DOHH2 (cell line): ENCODE measurements around the gene GMDS.

Experiments used
- H3F3A ChIP-seq: fragments of 200-600 bp; sonication (generic), shearing (Covaris generic); 2 replicates; pipeline ENCODE4 v1.6.0; 2016; ENCODE audit warnings: antibody characterized with exemption, mild to moderate bottlenecking; ENCODE audit not compliant: control insufficient read depth, insufficient read depth
- H3K27ac ChIP-seq: fragments of 200-600 bp; sonication (generic); 2 replicates; pipeline ENCODE4 v1.5.1; 2014; ENCODE audit warnings: low read depth, mild to moderate bottlenecking, low read length, moderate library complexity
- H3K27me3 ChIP-seq: fragments of 200-600 bp; sonication (generic); 2 replicates; pipeline ENCODE4 v1.6.1; 2014; ENCODE audit warnings: mild to moderate bottlenecking, low read length, mixed read lengths; ENCODE audit not compliant: control insufficient read depth
- H3K36me3 ChIP-seq: fragments of 200-600 bp; sonication (generic); 2 replicates; pipeline ENCODE4 v1.6.1; 2014; ENCODE audit warnings: mild to moderate bottlenecking, low read length, moderate library complexity, mixed read lengths; ENCODE audit not compliant: control insufficient read depth
- H3K4me1 ChIP-seq: fragments of 200-600 bp; sonication (generic); 2 replicates; pipeline ENCODE4 v1.6.1; 2014; ENCODE audit warnings: mild to moderate bottlenecking, low read length, mixed read lengths; ENCODE audit not compliant: control insufficient read depth
- H3K4me2 ChIP-seq: fragments of 200-600 bp; sonication (generic); 2 replicates; pipeline ENCODE4 v1.6.0; 2014; ENCODE audit warnings: mild to moderate bottlenecking, low read length, moderate library complexity
- H3K4me3 ChIP-seq: fragments of 200-600 bp; sonication (generic); 2 replicates; pipeline ENCODE4 v1.5.1; 2014; ENCODE audit warnings: mild to moderate bottlenecking, low read length, mixed read lengths
- H3K79me2 ChIP-seq: fragments of 200-600 bp; sonication (generic); 2 replicates; pipeline ENCODE4 v1.6.1; 2014; ENCODE audit warnings: mild to moderate bottlenecking, low read length, mixed read lengths; ENCODE audit not compliant: control insufficient read depth
- H3K9me2 ChIP-seq: fragments of 200-600 bp; sonication (generic); replicated peaks from 2 replicates; pipeline ENCODE4 v1.6.1; 2014; ENCODE audit warnings: mild to moderate bottlenecking, low read length, mixed read lengths; ENCODE audit not compliant: control insufficient read depth
- H3K9me3 ChIP-seq: fragments of 200-600 bp; sonication (generic); 2 replicates; pipeline ENCODE4 v1.6.1; 2014; ENCODE audit warnings: antibody characterized with exemption, low read length, mixed read lengths; ENCODE audit not compliant: control insufficient read depth, insufficient read depth
- H4K20me1 ChIP-seq: fragments of 200-600 bp; sonication (generic); 2 replicates; pipeline ENCODE4 v1.6.0; 2014; ENCODE audit warnings: low read depth, mild to moderate bottlenecking, antibody characterized with exemption, low read length, moderate library complexity; ENCODE audit not compliant: control insufficient read depth, insufficient read depth
- EZH2phosphoT487 ChIP-seq: fragments of 200-600 bp; sonication (generic); IDR thresholded peaks from 2 replicates; pipeline ENCODE4 v1.6.1; 2017; ENCODE audit warnings: borderline replicate concordance, mild to moderate bottlenecking, antibody characterized with exemption, low read length, moderate library complexity, mixed read lengths
- TF ChIP-seq, protein P1 (sequence below): fragments of 200-600 bp; sonication (generic); IDR thresholded peaks from one replicate; pipeline ENCODE4 v1.5.1; 2014; ENCODE audit warnings: antibody characterized with exemption, mild to moderate bottlenecking, low read depth, low read length; ENCODE audit not compliant: poor library complexity, severe bottlenecking

Gene GMDS

DNA sequence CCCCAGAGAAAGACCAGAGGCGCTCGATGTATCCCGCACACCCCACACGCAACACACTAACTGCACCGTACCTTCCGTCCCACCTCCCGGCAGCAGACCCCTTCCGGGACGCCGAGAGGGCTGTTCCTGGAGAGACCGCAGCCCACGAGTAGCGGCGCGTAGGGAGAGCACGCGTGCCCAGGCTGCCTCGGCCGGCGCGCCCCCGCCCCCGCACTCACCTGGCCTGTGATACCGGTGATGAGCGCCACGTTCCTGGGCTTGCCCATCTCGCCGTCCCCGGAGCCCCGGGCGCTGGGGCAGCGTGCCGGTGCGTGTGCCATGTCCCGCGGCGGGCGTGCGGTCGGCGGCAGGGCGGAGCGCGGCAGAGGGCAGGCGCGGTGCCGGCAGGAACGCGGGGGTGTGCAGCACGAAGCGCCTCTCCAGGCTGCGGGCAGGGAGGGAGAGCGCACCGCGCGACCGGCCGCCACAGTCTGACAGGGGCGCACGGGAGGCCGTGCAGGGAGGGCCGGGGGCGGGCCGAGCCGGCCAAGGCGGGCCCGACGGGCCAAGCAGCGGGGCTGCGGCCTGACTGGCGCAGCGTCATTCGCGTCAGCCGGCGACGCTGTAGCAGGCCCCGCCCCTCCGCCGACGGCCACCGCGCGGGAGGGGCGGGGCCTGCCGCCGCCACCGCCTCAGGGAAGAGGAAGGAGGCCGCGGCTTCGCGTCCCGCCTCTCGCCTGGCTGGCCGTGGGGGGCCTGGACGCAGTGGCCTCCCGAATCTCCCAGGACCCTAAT lies at the start of gene GMDS:
Gene GMDS, minus strand, starts transcription at position 503 of the 774 bp plus-strand sequence.
- peak within 1 kb of the TSS; percentile 97 for H3K4me2 ChIP-seq
- no peaks in the 10 kb centered on the region for H3K9me3 ChIP-seq
- H4K20me1 ChIP-seq, result no peaks in the 10 kb centered on the region
- no peak for TF ChIP-seq EZH2phosphoT487
- no peaks in the 10 kb centered on the region for H3K36me3 ChIP-seq
- H3K27ac ChIP-seq, result no peak within 1 kb of the TSS
- H3K79me2 ChIP-seq, result peaks cover 56% of the 10 kb centered on the region
- H3K4me1 ChIP-seq, result peaks cover 25% of the 10 kb centered on the region
- peaks cover 10% of the 10 kb centered on the region; the same call in 1 of the 2 replicates for H3F3A ChIP-seq
- H3K9me2 ChIP-seq, result no peaks in the 10 kb centered on the region
- peak within 1 kb of the TSS; percentile 99 for H3K4me3 ChIP-seq
- H3K27me3 ChIP-seq, result no peaks in the 10 kb centered on the region

- no peak overlapping the region for H3K4me3 ChIP-seq
- H3F3A ChIP-seq, result no peaks in the 10 kb centered on the region
- H3K79me2 ChIP-seq, result no peaks in the 10 kb centered on the region
- no peaks in the 10 kb centered on the region for H3K27me3 ChIP-seq
- no peaks in the 10 kb centered on the region for H3K4me1 ChIP-seq
- no peaks in the 10 kb centered on the region for H4K20me1 ChIP-seq
- H3K9me3 ChIP-seq, result no peaks in the 10 kb centered on the region
- TF ChIP-seq EZH2phosphoT487, result no peak
- H3K36me3 ChIP-seq, result no peaks in the 10 kb centered on the region
- H3K9me2 ChIP-seq, result no peaks in the 10 kb centered on the region
- no peak overlapping the region for H3K27ac ChIP-seq
- no peak overlapping the region for H3K4me2 ChIP-seq
Observed at GRCh38 chr6:2285510-2285909, 40.1 kb upstream of the GMDS start.

DNA sequence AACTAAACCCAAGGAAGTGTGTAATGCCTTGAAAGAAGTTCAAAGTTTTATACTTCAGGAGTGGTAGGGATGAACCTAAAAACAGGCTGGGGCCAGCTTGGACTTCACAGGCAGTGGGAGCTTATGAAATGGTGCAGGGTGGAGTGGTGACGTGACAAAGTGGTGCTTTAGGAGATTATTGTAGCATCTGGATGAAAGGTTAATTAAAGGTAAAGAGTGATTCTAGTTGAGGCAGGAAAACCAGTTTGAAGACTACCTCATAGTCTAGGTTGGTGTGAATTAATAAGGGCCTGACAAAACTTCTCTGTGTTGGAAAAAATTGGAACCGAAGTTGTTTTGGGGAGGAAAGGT lies 30.5 kb upstream of the GMDS start:
- H3K27ac ChIP-seq, result no peak overlapping the region
- no peaks in the 10 kb centered on the region for H3F3A ChIP-seq
- H3K9me3 ChIP-seq, result 0 out of 2 replicates have a peak, but pooled peaks cover 3% of the 10 kb centered on the region
- TF ChIP-seq EZH2phosphoT487, result no peak
- TF ChIP-seq, protein P1, sequence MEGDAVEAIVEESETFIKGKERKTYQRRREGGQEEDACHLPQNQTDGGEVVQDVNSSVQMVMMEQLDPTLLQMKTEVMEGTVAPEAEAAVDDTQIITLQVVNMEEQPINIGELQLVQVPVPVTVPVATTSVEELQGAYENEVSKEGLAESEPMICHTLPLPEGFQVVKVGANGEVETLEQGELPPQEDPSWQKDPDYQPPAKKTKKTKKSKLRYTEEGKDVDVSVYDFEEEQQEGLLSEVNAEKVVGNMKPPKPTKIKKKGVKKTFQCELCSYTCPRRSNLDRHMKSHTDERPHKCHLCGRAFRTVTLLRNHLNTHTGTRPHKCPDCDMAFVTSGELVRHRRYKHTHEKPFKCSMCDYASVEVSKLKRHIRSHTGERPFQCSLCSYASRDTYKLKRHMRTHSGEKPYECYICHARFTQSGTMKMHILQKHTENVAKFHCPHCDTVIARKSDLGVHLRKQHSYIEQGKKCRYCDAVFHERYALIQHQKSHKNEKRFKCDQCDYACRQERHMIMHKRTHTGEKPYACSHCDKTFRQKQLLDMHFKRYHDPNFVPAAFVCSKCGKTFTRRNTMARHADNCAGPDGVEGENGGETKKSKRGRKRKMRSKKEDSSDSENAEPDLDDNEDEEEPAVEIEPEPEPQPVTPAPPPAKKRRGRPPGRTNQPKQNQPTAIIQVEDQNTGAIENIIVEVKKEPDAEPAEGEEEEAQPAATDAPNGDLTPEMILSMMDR, result no peak
- H3K4me3 ChIP-seq, result no peak overlapping the region
- no peak overlapping the region for H3K4me2 ChIP-seq
- no peaks in the 10 kb centered on the region for H3K9me2 ChIP-seq
- no peaks in the 10 kb centered on the region for H3K4me1 ChIP-seq
- H3K79me2 ChIP-seq, result no peaks in the 10 kb centered on the region
- no peaks in the 10 kb centered on the region for H3K27me3 ChIP-seq
- no peaks in the 10 kb centered on the region for H3K36me3 ChIP-seq
- H4K20me1 ChIP-seq, result no peaks in the 10 kb centered on the region

- Histone ChIP-seq H3K9me3 (0 out of 2 replicates have a peak, but pooled peaks cover 3% of the 10 kb centered on the region), H3F3A (no peaks in the 10 kb centered on the region), H3K4me1 (no peaks in the 10 kb centered on the region), H3K9me2 (no peaks in the 10 kb centered on the region), H3K4me3 (no peak overlapping the region), H3K36me3 (no peaks in the 10 kb centered on the region), H3K79me2 (no peaks in the 10 kb centered on the region), H3K27ac (no peak overlapping the region), H3K4me2 (no peak overlapping the region), H4K20me1 (no peaks in the 10 kb centered on the region), H3K27me3 (no peaks in the 10 kb centered on the region)
- TF ChIP-seq, protein P1, result no peak
- no peak for TF ChIP-seq EZH2phosphoT487
Observed at GRCh38 chr6:2274981-2275891, 29.8 kb upstream of the GMDS start.
